OCI-LY7 (cell line): ENCODE measurements around the gene TMPRSS7. TPM values are rescaled to one million over a fixed set of nuclear protein-coding genes. Genes with fewer than 3 reads are reported as not detected.

ENCODE experiments used
- BruUV-seq: library from RNA; stranded (reverse); fragments of 400-500 nt; replicated peaks from 2 replicates; lab custom pipeline; 2021; lab: Mats Ljungman, UMichigan
- CTCF ChIA-PET: fragments of 300-600 bp; sonication (Branson Sonifier 250); formaldehyde crosslinking; loops from one replicate; lab custom pipeline; 2022; ENCODE audit warnings: antibody characterized with exemption; ENCODE audit not compliant: unreplicated experiment; lab: Charles Lee
- POLR2A ChIA-PET: fragments of 300-600 bp; sonication (Branson Sonifier 250); formaldehyde crosslinking; loops from one replicate; lab custom pipeline; 2022; ENCODE audit warnings: antibody characterized with exemption; lab: Charles Lee
- DNase-seq: peaks from one replicate; pipeline ENCODE4 v3.0.0-alpha.2; 2015; ENCODE audit warnings: low spot score
- H2AFZ ChIP-seq: fragments of 200-600 bp; sonication (generic), shearing (Covaris generic); 2 replicates; pipeline ENCODE4 v1.6.1; 2014; ENCODE audit warnings: mild to moderate bottlenecking, antibody characterized with exemption, low read length, moderate library complexity
- H3K27ac ChIP-seq: fragments of 200-600 bp; sonication (generic); 2 replicates; pipeline ENCODE4 v1.5.1; 2014; ENCODE audit warnings: mixed run types, low read depth, mild to moderate bottlenecking, moderate library complexity, low read length, inconsistent platforms; ENCODE audit not compliant: poor library complexity, severe bottlenecking
- H3K36me3 ChIP-seq: fragments of 200-600 bp; sonication (generic); 2 replicates; pipeline ENCODE4 v1.6.1; 2014; ENCODE audit warnings: mild to moderate bottlenecking, antibody characterized with exemption, low read length, moderate library complexity, mixed read lengths; ENCODE audit not compliant: insufficient read depth
- H3K4me1 ChIP-seq: fragments of 200-600 bp; sonication (generic); 2 replicates; pipeline ENCODE4 v1.5.1; 2014; ENCODE audit warnings: mild to moderate bottlenecking, low read length; ENCODE audit not compliant: insufficient read depth, poor library complexity, severe bottlenecking
- H3K4me2 ChIP-seq: fragments of 200-600 bp; sonication (generic); 2 replicates; pipeline ENCODE4 v1.6.1; 2014; ENCODE audit warnings: mild to moderate bottlenecking, low read length
- H3K4me3 ChIP-seq: fragments of 200-600 bp; sonication (generic); 2 replicates; pipeline ENCODE4 v1.5.1; 2014; ENCODE audit warnings: mild to moderate bottlenecking, low read depth, low read length; ENCODE audit not compliant: poor library complexity, severe bottlenecking
- H3K79me2 ChIP-seq: fragments of 200-600 bp; sonication (generic); 2 replicates; pipeline ENCODE4 v1.6.1; 2016; ENCODE audit warnings: low read depth, mild to moderate bottlenecking, low read length, moderate library complexity, mixed read lengths; ENCODE audit not compliant: insufficient read depth
- H3K9me2 ChIP-seq: fragments of 200-600 bp; sonication (generic); 2 replicates; pipeline ENCODE4 v1.6.1; 2016; ENCODE audit warnings: mild to moderate bottlenecking, low read length, mixed read lengths; ENCODE audit not compliant: insufficient read depth
- H3K9me3 ChIP-seq: fragments of 200-600 bp; sonication (generic); 2 replicates; pipeline ENCODE4 v1.6.1; 2014; ENCODE audit warnings: mild to moderate bottlenecking, mixed run types, low read length, mixed read lengths
- H4K20me1 ChIP-seq: fragments of 200-600 bp; sonication (generic); 2 replicates; pipeline ENCODE4 v1.6.1; 2014; ENCODE audit warnings: mild to moderate bottlenecking, antibody characterized with exemption, low read length, moderate library complexity, mixed read lengths; ENCODE audit not compliant: insufficient read depth
- CTCF ChIP-seq: fragments of 200-600 bp; sonication (generic); conservative IDR thresholded peaks from 2 replicates; pipeline ENCODE4 v1.5.1; 2014; ENCODE audit warnings: mild to moderate bottlenecking, antibody characterized with exemption, low read length, moderate library complexity, mixed read lengths
- EZH2phosphoT487 ChIP-seq: fragments of 200-600 bp; sonication (generic); IDR thresholded peaks from 2 replicates; pipeline ENCODE4 v1.6.1; 2018; ENCODE audit warnings: low read depth, borderline replicate concordance, mild to moderate bottlenecking, mixed run types, antibody characterized with exemption, low read length, moderate library complexity, mixed read lengths
- intact Hi-C: fragments of 100-400 bp; cut with micrococcal nuclease; formaldehyde crosslinking; loops from one replicate; pipeline ENCODE4 v1.10.0; 2022; ENCODE audit not compliant: unreplicated experiment
- total RNA-seq, 2 experiments: library from RNA; depleted of rRNA in 1 of 2; stranded (reverse); fragments of >200 nt in 1 of 2; shearing (Covaris generic) in 1 of 2; gene quantifications; 2 replicates each; pipeline ENCODE4 v1.2.3, GENCODE V29; 2014 to 2022

The TMPRSS7 gene
- total RNA-seq, 2 experiments from 2014 or later: not detected

- POLR2A ChIA-PET: interaction anchor here (0.9 to 9.4 kb wide), 3 partner anchors 15 to 383 kb away, joined by 3 to 566 read pairs (median 4); partner anchors contain the start of gene GCSAM
- Histone ChIP-seq H4K20me1 (no peaks in the 10 kb centered on the region), H3K4me1 (peaks cover 97% of the 10 kb centered on the region), H3K36me3 (peaks cover 34% of the 10 kb centered on the region; the same call in 1 of the 2 replicates), H3K79me2 (peaks cover 6% of the 10 kb centered on the region; the same call in 1 of the 2 replicates), H3K4me2 (peak overlapping the region; percentile 57), H3K9me2 (no peaks in the 10 kb centered on the region), H3K4me3 (peak overlapping the region; percentile 27), H3K9me3 (no peaks in the 10 kb centered on the region), H3K27ac (peak overlapping the region; percentile 99), H2AFZ (no peak overlapping the region; the same call in 1 of the 2 replicates)
- peak; percentile 60 for DNase-seq
- CTCF ChIA-PET: interaction anchor here (1.0 to 1.4 kb wide), 2 partner anchors 9 to 17 kb away, joined by 3 to 5 read pairs; no protein-coding TSS in a partner anchor
- BruUV-seq: no TSS peak
- intact Hi-C loops: no loop called here
- TF ChIP-seq CTCF (no peak), EZH2phosphoT487 (no peak)
These were observed 81.4 kb downstream of the TMPRSS7 start for GRCh38 chr3:112115806-112116383.

GRCh38 chr3:112116748-112117186 lies 82.2 kb downstream of the TMPRSS7 start:
- no peaks in the 10 kb centered on the region for H3K9me2 ChIP-seq
- H3K9me3 ChIP-seq: no peaks in the 10 kb centered on the region
- no peaks in the 10 kb centered on the region for H4K20me1 ChIP-seq
- peaks cover 6% of the 10 kb centered on the region; the same call in 1 of the 2 replicates for H3K79me2 ChIP-seq
- peak overlapping the region; percentile 57 for H3K4me2 ChIP-seq
- peak overlapping the region; percentile 99 for H3K27ac ChIP-seq
- TF ChIP-seq CTCF: no peak
- H3K4me1 ChIP-seq: peaks cover 99% of the 10 kb centered on the region
- intact Hi-C loops: no loop called here
- ChIA-PET POLR2A (interaction anchor here (0.8 to 9.4 kb wide), 5 partner anchors 8 to 381 kb away, joined by 3 to 566 read pairs (median 5); partner anchors contain the start of gene GCSAM), CTCF (interaction anchor here (1.3 to 1.7 kb wide), 2 partner anchors 10 to 12 kb away, joined by 7 to 10 read pairs; no protein-coding TSS in a partner anchor)
- peak overlapping the region; percentile 2; the same call in 1 of the 2 replicates for H2AFZ ChIP-seq
- peaks cover 41% of the 10 kb centered on the region; the same call in 1 of the 2 replicates for H3K36me3 ChIP-seq
- DNase-seq: peak; percentile 30
- no TSS peak for BruUV-seq
- H3K4me3 ChIP-seq: peak overlapping the region; percentile 17
